HL-60/S4 treated with phorbol 12-myristate 13-acetate at 8.2 ng/mL for 4 days and 3 days (cell line): Measurements from ENCODE around the gene VAMP5.

Source experiments
- in situ Hi-C: fragments of 300-500 bp; cut with MboI; formaldehyde crosslinking; loops from 2 replicates; pipeline ENCODE4 v1.15.0; 2022; ENCODE audit warnings: low sequenced_read_pairs

VAMP5 gene

DNA sequence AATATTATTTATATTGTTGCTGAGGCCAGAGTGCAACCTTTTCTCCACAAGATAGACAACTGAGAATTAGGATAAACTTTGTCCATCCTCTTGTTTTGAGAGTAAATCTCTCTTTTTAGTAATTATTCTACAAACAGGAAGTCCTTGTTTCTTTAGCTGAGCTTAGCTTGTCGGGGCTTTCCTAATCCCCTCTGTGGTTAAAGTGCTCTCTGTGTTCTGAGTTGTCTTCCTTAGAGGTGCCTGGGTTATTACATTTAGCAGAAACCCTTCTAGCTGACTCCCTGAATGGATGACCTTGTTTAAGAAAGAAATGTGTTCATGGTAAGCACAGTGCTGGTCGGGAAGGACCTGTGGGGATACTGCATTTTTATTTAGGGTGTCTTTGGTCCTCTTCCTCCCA is 44.4 kb downstream of the VAMP5 start:
- in situ Hi-C loops, result loop anchor here (25.0 kb wide), 1 partner anchor 484 kb away; the partner anchor contains the start of genes POLR1A and PTCD3

- in situ Hi-C loops, result loop anchor here (25.0 kb wide), 1 partner anchor 481 kb away; the partner anchor contains the start of genes POLR1A and PTCD3
Measured at GRCh38 chr2:85631316-85631715, 47.1 kb downstream of the VAMP5 start.

DNA sequence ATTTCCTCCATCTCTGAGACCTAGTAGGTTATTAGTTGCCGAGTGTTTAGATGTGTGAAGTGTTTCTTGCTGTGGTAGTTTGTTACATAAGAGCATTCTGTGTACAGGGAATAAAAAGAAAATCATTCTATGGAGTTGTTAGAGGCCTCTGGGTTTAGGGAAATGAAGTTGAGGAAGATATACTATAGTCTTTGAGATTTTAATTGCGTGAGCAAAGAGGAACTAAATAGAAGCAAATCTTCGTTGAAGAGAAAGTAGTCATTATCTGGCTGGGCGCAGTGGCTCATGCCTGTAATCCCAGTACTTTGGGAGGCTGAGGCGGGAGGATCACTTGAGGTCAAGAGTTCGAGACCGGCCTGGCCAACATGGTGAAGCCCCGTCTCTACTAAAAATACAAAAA is 50.8 kb downstream of the VAMP5 start:
- in situ Hi-C loops, result loop anchor here (25.0 kb wide), 1 partner anchor 477 kb away; the partner anchor contains the start of genes POLR1A and PTCD3

DNA sequence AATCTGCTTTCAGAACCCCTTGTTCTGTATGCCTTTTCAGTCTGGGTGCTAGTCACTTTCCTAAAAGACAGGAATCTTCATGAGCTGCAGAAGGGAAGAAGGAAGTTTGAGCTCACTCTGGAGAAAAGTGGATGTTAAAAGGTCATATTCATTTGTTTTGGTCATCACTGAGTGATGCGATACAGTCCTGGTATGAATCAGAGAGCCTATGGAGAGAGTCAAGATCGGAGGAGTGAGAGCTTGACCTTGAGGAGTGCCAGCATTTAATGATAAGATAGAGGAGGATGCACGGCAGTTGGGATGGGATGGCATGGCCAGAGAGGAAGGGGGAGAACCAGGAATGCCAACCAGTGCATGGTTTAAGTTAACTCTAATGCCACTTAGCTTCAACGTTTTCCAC is 51.4 kb downstream of the VAMP5 start:
- in situ Hi-C loops, result loop anchor here (25.0 kb wide), 1 partner anchor 477 kb away; the partner anchor contains the start of genes POLR1A and PTCD3

DNA sequence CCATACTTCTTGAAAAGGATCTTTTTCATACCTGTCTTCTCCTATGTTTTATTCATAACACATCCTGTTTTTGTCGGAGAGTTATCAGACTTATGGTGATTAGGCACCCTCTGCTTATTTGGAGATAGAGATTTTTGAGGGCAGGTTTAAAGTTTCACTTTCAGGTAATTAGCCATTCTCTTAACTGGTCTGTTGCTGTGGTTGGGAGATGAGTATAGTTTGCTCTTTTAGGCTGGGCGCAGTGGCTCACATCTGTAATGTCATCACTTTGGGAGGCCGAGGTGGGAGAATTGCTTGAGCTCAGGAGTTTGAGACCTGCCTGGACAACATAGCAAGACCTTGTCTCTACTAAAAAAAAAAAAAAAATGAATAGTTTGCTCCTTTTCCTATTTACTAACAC is 58.5 kb downstream of the VAMP5 start:
- in situ Hi-C loops, result loop anchor here (25.0 kb wide), 1 partner anchor 470 kb away; the partner anchor contains the start of genes POLR1A and PTCD3
